Chondrocyte (in vitro differentiated cells): ENCODE data around the gene LIPC. TPM values are rescaled to one million over a fixed set of nuclear protein-coding genes. Genes with fewer than 3 reads are reported as not detected.

ENCODE experiments used
- DNase-seq: peaks from one replicate; pipeline ENCODE4 v3.0.0; 2021; ENCODE audit warnings: mixed read lengths, low spot score
- H3K27ac Mint-ChIP-seq: one replicate; pipeline ENCODE4 v1.8.0; 2021; ENCODE audit warnings: mild to moderate bottlenecking, moderate library complexity, mixed read lengths; ENCODE audit not compliant: unreplicated experiment
- H3K27me3 Mint-ChIP-seq: 2 replicates; pipeline ENCODE4 v1.8.0; 2021; ENCODE audit warnings: low read depth, mixed read lengths
- H3K36me3 Mint-ChIP-seq: 2 replicates; pipeline ENCODE4 v1.8.0; 2021; ENCODE audit warnings: low read depth, mixed read lengths
- H3K4me1 Mint-ChIP-seq: 2 replicates; pipeline ENCODE4 v1.8.0; 2021; ENCODE audit warnings: low read depth, mild to moderate bottlenecking, mixed read lengths
- H3K4me3 Mint-ChIP-seq: one replicate; pipeline ENCODE4 v1.8.0; 2021; ENCODE audit warnings: mild to moderate bottlenecking, moderate library complexity, mixed read lengths; ENCODE audit not compliant: unreplicated experiment
- H3K9me3 Mint-ChIP-seq: 2 replicates; pipeline ENCODE4 v1.8.0; 2021; ENCODE audit warnings: low read depth, mixed read lengths
- CTCF ChIP-seq: fragments of 200-600 bp; sonication (generic); IDR thresholded peaks from 2 replicates; pipeline ENCODE4 v1.5.0; 2021; ENCODE audit warnings: antibody characterized with exemption, mild to moderate bottlenecking, moderate library complexity
- total RNA-seq: library from RNA; stranded (reverse); gene quantifications from 3 replicates; pipeline ENCODE4 v1.2.1, GENCODE V29; 2021

The LIPC gene
- total RNA-seq, 1 donor from 2014 or later, result not detected

GRCh38 chr15:58564981-58565380, 133.2 kb downstream of the LIPC start:
- no peak for DNase-seq
- peaks cover 10% of the 10 kb centered on the region for H3K4me1 Mint-ChIP-seq
- TF ChIP-seq CTCF, result no peak
- no peak overlapping the region for H3K4me3 Mint-ChIP-seq
- H3K27ac Mint-ChIP-seq, result no peak overlapping the region
- H3K9me3 Mint-ChIP-seq, result peaks cover 2% of the 10 kb centered on the region
- H3K27me3 Mint-ChIP-seq, result no peaks in the 10 kb centered on the region
- H3K36me3 Mint-ChIP-seq, result no peaks in the 10 kb centered on the region

GRCh38 chr15:58565619-58566018, 133.8 kb downstream of the LIPC start:
- H3K4me3 Mint-ChIP-seq, result no peak overlapping the region

GRCh38 chr15:58566029-58566428, 134.2 kb downstream of the LIPC start:
- Mint-ChIP-seq H3K4me1 (peaks cover 3% of the 10 kb centered on the region), H3K4me3 (no peak overlapping the region), H3K36me3 (no peaks in the 10 kb centered on the region), H3K27me3 (no peaks in the 10 kb centered on the region), H3K9me3 (peaks cover 4% of the 10 kb centered on the region), H3K27ac (no peak overlapping the region)
- no peak for DNase-seq
- no peak for TF ChIP-seq CTCF

More at GRCh38 chr15:58565619-58566018, 133.8 kb downstream of the LIPC start:
- H3K27ac Mint-ChIP-seq, result no peak overlapping the region
- no peak for TF ChIP-seq CTCF
- H3K4me1 Mint-ChIP-seq, result peaks cover 6% of the 10 kb centered on the region
- no peaks in the 10 kb centered on the region for H3K27me3 Mint-ChIP-seq
- H3K36me3 Mint-ChIP-seq, result no peaks in the 10 kb centered on the region
- H3K9me3 Mint-ChIP-seq, result peaks cover 4% of the 10 kb centered on the region
- DNase-seq, result no peak

- Mint-ChIP-seq H3K36me3 (no peaks in the 10 kb centered on the region), H3K4me1 (peaks cover 3% of the 10 kb centered on the region), H3K9me3 (peaks cover 4% of the 10 kb centered on the region)
Measured at GRCh38 chr15:58568157-58568571, 136.4 kb downstream of the LIPC start.

GRCh38 chr15:58569455-58569854, 137.7 kb downstream of the LIPC start:
- peaks cover 4% of the 10 kb centered on the region for H3K9me3 Mint-ChIP-seq
- no peak overlapping the region for H3K4me3 Mint-ChIP-seq
- no peaks in the 10 kb centered on the region for H3K36me3 Mint-ChIP-seq
- TF ChIP-seq CTCF, result no peak
- H3K4me1 Mint-ChIP-seq, result peaks cover 3% of the 10 kb centered on the region
- H3K27ac Mint-ChIP-seq, result no peak overlapping the region
- no peaks in the 10 kb centered on the region for H3K27me3 Mint-ChIP-seq
- DNase-seq, result no peak

More at GRCh38 chr15:58568157-58568571, 136.4 kb downstream of the LIPC start:
- Mint-ChIP-seq H3K27ac (no peak overlapping the region), H3K27me3 (no peaks in the 10 kb centered on the region), H3K4me3 (no peak overlapping the region)
- no peak for DNase-seq
- TF ChIP-seq CTCF, result no peak
